SU-DHL-6 (cell line): ENCODE measurements around the gene NCOA4.

Source experiments
- H2AFZ ChIP-seq: fragments of 200-600 bp; sonication (generic); 2 replicates; pipeline ENCODE4 v1.6.1; 2014; ENCODE audit warnings: low read depth, mild to moderate bottlenecking, moderate library complexity, mixed read lengths, antibody characterized with exemption, low read length; ENCODE audit not compliant: severe bottlenecking
- H3F3A ChIP-seq: fragments of 200-600 bp; shearing (Covaris generic); 2 replicates; pipeline ENCODE4 v1.6.0; 2016; ENCODE audit warnings: antibody characterized with exemption, mild to moderate bottlenecking; ENCODE audit not compliant: insufficient read depth
- H3K27ac ChIP-seq: fragments of 200-600 bp; sonication (generic); 2 replicates; pipeline ENCODE4 v1.5.1; 2016; ENCODE audit warnings: low read depth, mild to moderate bottlenecking, low read length, moderate library complexity, mixed read lengths
- H3K27me3 ChIP-seq: fragments of 200-600 bp; sonication (generic), shearing (Covaris generic); 2 replicates; pipeline ENCODE4 v1.6.0; 2014; ENCODE audit warnings: mild to moderate bottlenecking, low read length
- H3K36me3 ChIP-seq: fragments of 200-600 bp; sonication (generic); 2 replicates; pipeline ENCODE4 v1.6.1; 2014; ENCODE audit warnings: mild to moderate bottlenecking, low read length, mixed read lengths
- H3K4me2 ChIP-seq: fragments of 300-600, 200-600 bp; shearing (Covaris generic), sonication (generic); 2 replicates; pipeline ENCODE4 v1.6.0; 2014; ENCODE audit warnings: low read length, low read depth, mild to moderate bottlenecking; ENCODE audit not compliant: poor library complexity, severe bottlenecking
- H3K4me3 ChIP-seq: fragments of 200-600 bp; sonication (generic); 2 replicates; pipeline ENCODE4 v1.5.1; 2014; ENCODE audit warnings: antibody characterized with exemption, low read length, mild to moderate bottlenecking, mixed read lengths; ENCODE audit not compliant: insufficient read depth, poor library complexity, severe bottlenecking
- H3K79me2 ChIP-seq: fragments of 200-600 bp; sonication (generic); 2 replicates; pipeline ENCODE4 v1.6.1; 2014; ENCODE audit warnings: mild to moderate bottlenecking, low read length, moderate library complexity; ENCODE audit not compliant: insufficient read depth
- H3K9ac ChIP-seq: fragments of 200-600 bp; sonication (generic); 2 replicates; pipeline ENCODE4 v1.7.0; 2014; ENCODE audit warnings: mild to moderate bottlenecking, low read length
- H3K9me2 ChIP-seq: fragments of 200-600 bp; sonication (generic); replicated peaks from 2 replicates; pipeline ENCODE4 v1.6.1; 2014; ENCODE audit warnings: low read length; ENCODE audit not compliant: insufficient read depth
- H3K9me3 ChIP-seq: fragments of 200-600 bp; sonication (generic); 2 replicates; pipeline ENCODE4 v1.6.1; 2014; ENCODE audit warnings: low read length, mixed read lengths; ENCODE audit not compliant: insufficient read depth
- H4K20me1 ChIP-seq: fragments of 200-600 bp; sonication (generic); 2 replicates; pipeline ENCODE4 v1.6.1; 2014; ENCODE audit warnings: low read depth, mild to moderate bottlenecking, antibody characterized with exemption, low read length, moderate library complexity, mixed read lengths
- CTCF ChIP-seq: fragments of 200-600 bp; sonication (generic); IDR thresholded peaks from one replicate; pipeline ENCODE4 v1.5.1; 2017; ENCODE audit warnings: antibody characterized with exemption, mild to moderate bottlenecking, low read length, moderate library complexity; ENCODE audit not compliant: insufficient read depth, poor library complexity, severe bottlenecking
- EZH2phosphoT487 ChIP-seq: fragments of 200-600 bp; sonication (generic), shearing (Covaris generic); conservative IDR thresholded peaks from 2 replicates; pipeline ENCODE4 v1.6.1; 2018; ENCODE audit warnings: mild to moderate bottlenecking, antibody characterized with exemption, low read length, moderate library complexity, mixed read lengths

Gene NCOA4

DNA sequence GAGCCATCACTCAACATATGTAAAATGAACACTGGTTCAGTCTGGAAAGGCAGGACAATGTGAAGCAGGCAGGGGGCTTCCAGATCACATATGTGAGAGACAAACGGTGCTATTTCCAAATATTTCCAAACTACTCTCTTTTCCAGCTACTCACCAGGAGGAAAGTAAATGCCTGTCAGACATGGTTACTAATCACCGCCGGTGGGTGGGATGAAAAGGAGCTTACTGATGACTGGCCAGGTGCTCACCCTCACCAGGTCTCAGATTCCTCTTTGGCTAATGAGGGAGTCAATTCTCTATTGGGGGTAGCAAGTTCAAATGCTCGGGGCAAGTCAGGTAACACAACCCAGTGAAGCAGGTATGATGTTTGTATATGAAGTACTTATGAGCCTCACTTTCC is 25.3 kb upstream of the NCOA4 start:
- no peak overlapping the region for H3K27ac ChIP-seq
- H2AFZ ChIP-seq, result no peak overlapping the region
- no peaks in the 10 kb centered on the region for H3K79me2 ChIP-seq
- no peak overlapping the region for H3K4me3 ChIP-seq
- TF ChIP-seq CTCF (no peak), EZH2phosphoT487 (no peak)
- H3K9ac ChIP-seq, result no peak overlapping the region
- no peaks in the 10 kb centered on the region for H3F3A ChIP-seq
- no peaks in the 10 kb centered on the region for H4K20me1 ChIP-seq
- no peaks in the 10 kb centered on the region; the same call in 1 of the 2 replicates for H3K27me3 ChIP-seq
- no peaks in the 10 kb centered on the region for H3K9me2 ChIP-seq
- H3K36me3 ChIP-seq, result no peaks in the 10 kb centered on the region
- no peak overlapping the region for H3K4me2 ChIP-seq
- no peaks in the 10 kb centered on the region for H3K9me3 ChIP-seq

DNA sequence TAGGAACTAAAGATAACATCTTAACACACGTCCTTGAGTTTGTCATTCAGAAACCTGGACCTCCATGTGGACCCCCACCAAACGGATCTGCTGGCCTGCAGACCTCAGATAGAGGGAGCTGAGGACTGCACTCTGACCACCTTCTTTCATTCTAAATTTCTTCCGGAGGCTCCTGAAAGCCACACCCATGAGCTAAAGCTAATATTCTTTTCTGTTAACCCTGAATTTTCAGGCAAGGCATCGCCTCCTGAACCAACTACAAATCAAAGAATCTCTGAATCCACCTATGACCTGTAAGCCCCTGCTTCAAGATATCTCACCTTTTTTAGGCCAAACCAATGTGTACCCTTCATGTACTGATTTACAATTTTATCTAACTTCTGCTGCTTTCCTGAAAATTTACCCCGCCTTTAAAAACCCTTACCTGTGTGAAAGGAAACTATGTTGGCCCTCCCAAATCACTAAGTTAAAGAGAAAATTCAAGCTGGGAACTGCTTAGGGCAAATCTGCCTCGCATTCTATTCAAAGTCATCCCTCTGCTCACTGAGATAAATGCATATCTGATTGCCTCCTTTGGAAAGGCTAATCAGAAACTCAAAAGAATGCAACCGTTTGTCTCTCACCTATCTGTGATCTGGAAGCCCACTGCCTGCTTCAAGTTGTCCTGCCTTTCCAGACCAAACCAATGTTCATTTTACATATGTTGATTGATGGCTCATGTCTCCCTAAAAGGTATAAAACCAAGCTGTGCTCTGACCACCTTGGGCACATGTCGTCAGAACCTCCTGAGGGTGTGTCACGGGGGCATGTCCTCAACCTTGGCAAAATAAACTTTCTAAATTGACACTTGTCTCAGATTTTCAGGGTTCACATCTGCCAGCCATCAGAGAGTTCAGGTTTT is 23.4 kb upstream of the NCOA4 start:
- Histone ChIP-seq H3K9ac (no peak overlapping the region), H3K27me3 (no peaks in the 10 kb centered on the region), H3K27ac (no peak overlapping the region), H3K4me2 (no peak overlapping the region), H4K20me1 (no peaks in the 10 kb centered on the region), H3K9me3 (no peaks in the 10 kb centered on the region), H3F3A (no peaks in the 10 kb centered on the region), H3K36me3 (no peaks in the 10 kb centered on the region), H2AFZ (no peak overlapping the region), H3K9me2 (no peaks in the 10 kb centered on the region), H3K4me3 (no peak overlapping the region), H3K79me2 (no peaks in the 10 kb centered on the region)
- TF ChIP-seq CTCF (no peak), EZH2phosphoT487 (no peak)

- no peaks in the 10 kb centered on the region for H3K27me3 ChIP-seq
- H3K36me3 ChIP-seq, result no peaks in the 10 kb centered on the region
- H3K4me3 ChIP-seq, result no peak overlapping the region
- TF ChIP-seq EZH2phosphoT487, result no peak
- no peak for TF ChIP-seq CTCF
- no peaks in the 10 kb centered on the region for H3F3A ChIP-seq
- no peaks in the 10 kb centered on the region for H4K20me1 ChIP-seq
- H3K79me2 ChIP-seq, result no peaks in the 10 kb centered on the region
- no peaks in the 10 kb centered on the region for H3K9me2 ChIP-seq
- H3K4me2 ChIP-seq, result no peak overlapping the region
- H3K27ac ChIP-seq, result no peak overlapping the region
- H2AFZ ChIP-seq, result no peak overlapping the region
- no peak overlapping the region for H3K9ac ChIP-seq
- no peaks in the 10 kb centered on the region for H3K9me3 ChIP-seq
Measured at GRCh38 chr10:46052791-46053375, 22.5 kb upstream of the NCOA4 start.
